ENCODE data around the gene ANO2. TPM values are rescaled to one million over a fixed set of nuclear protein-coding genes. Genes with fewer than 3 reads are reported as not detected.

ANO2 gene
- total and polyA plus RNA-seq, 4 donors, result 0.03 to 0.25 (median 0.15) TPM

GRCh38 chr12:5864301-5864700 is 80.8 kb downstream of the ANO2 start:
- Histone ChIP-seq H3K4me1 (ENCODE audit: control insufficient read depth in 4 of 4, insufficient read depth in 4 of 4, low read length in 3 of 4) (no peaks in the 10 kb centered on the region), H3K36me3 (ENCODE audit: control insufficient read depth in 4 of 4, insufficient read depth in 3 of 4, low read depth in 1 of 4, low read length in 3 of 4) (no peaks in the 10 kb centered on the region), H3K9ac (ENCODE audit: low read depth in 1 of 2, low read length in 2 of 2) (no peak overlapping the region), H3K27ac (ENCODE audit: low read depth in 1 of 2, low read length in 2 of 2) (no peak overlapping the region), H3K9me3 (ENCODE audit: control insufficient read depth in 4 of 4, low read length in 3 of 4) (no peaks in the 10 kb centered on the region), H3K27me3 (ENCODE audit: control insufficient read depth in 4 of 4, insufficient read depth in 4 of 4, low read length in 3 of 4) (peaks cover 0 to 6% (median 0%) of the 10 kb centered on the region in 4 donors), H3K4me3 (ENCODE audit: low read depth in 1 of 3, low read length in 3 of 3) (no peak overlapping the region)
- DNase-seq (ENCODE audit: low spot score), result no peak
- TF ChIP-seq, protein P1, sequence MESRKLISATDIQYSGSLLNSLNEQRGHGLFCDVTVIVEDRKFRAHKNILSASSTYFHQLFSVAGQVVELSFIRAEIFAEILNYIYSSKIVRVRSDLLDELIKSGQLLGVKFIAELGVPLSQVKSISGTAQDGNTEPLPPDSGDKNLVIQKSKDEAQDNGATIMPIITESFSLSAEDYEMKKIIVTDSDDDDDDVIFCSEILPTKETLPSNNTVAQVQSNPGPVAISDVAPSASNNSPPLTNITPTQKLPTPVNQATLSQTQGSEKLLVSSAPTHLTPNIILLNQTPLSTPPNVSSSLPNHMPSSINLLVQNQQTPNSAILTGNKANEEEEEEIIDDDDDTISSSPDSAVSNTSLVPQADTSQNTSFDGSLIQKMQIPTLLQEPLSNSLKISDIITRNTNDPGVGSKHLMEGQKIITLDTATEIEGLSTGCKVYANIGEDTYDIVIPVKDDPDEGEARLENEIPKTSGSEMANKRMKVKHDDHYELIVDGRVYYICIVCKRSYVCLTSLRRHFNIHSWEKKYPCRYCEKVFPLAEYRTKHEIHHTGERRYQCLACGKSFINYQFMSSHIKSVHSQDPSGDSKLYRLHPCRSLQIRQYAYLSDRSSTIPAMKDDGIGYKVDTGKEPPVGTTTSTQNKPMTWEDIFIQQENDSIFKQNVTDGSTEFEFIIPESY (IDR thresholded peaks at IDR 0.05), result no peak
- TF ChIP-seq RAD21 (IDR thresholded peaks at IDR 0.05) (no peak), NR2F2 (IDR thresholded peaks at IDR 0.05) (no peak), EGR1 (IDR thresholded peaks at IDR 0.05; ENCODE audit: low read depth in 2 of 2) (no peak), SP1 (IDR thresholded peaks at IDR 0.05) (no peak), FOXA1 (IDR thresholded peaks at IDR 0.05) (no peak), ATF3 (IDR thresholded peaks at IDR 0.05) (no peak), RXRA (IDR thresholded peaks at IDR 0.05) (no peak), REST (IDR thresholded peaks at IDR 0.05) (no peak), HNF4A (conservative IDR thresholded peaks at IDR 0.05) (no peak), TAF1 (conservative IDR thresholded peaks at IDR 0.05) (no peak), YY1 (IDR thresholded peaks at IDR 0.05) (no peak), GABPA (IDR thresholded peaks at IDR 0.05 in 1 of 2, conservative IDR thresholded peaks at IDR 0.05 in 1 of 2) (no peak), FOXA2 (IDR thresholded peaks at IDR 0.05) (no peak), HNF4G (IDR thresholded peaks at IDR 0.05) (no peak), JUND (IDR thresholded peaks at IDR 0.05) (no peak)
- TF ChIP-seq, protein P2, sequence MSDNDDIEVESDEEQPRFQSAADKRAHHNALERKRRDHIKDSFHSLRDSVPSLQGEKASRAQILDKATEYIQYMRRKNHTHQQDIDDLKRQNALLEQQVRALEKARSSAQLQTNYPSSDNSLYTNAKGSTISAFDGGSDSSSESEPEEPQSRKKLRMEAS (IDR thresholded peaks at IDR 0.05), result no peak
- TF ChIP-seq, protein P3, sequence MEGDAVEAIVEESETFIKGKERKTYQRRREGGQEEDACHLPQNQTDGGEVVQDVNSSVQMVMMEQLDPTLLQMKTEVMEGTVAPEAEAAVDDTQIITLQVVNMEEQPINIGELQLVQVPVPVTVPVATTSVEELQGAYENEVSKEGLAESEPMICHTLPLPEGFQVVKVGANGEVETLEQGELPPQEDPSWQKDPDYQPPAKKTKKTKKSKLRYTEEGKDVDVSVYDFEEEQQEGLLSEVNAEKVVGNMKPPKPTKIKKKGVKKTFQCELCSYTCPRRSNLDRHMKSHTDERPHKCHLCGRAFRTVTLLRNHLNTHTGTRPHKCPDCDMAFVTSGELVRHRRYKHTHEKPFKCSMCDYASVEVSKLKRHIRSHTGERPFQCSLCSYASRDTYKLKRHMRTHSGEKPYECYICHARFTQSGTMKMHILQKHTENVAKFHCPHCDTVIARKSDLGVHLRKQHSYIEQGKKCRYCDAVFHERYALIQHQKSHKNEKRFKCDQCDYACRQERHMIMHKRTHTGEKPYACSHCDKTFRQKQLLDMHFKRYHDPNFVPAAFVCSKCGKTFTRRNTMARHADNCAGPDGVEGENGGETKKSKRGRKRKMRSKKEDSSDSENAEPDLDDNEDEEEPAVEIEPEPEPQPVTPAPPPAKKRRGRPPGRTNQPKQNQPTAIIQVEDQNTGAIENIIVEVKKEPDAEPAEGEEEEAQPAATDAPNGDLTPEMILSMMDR (IDR thresholded peaks at IDR 0.05; ENCODE audit: low read depth, low read length, missing input control), result no peak
- WGBS, result 82% methylated on average over 3 of the region's 3 CpGs

Data from liver (tissue), 9 donors.